NCI-H1694 treated with DMSO at 0.1 percent for 48 hours (cell line): ENCODE results near the gene PTX3.
A peak's percentile ranks its signal among the peaks of the same experiment; 100 is the strongest.

Experiments
- DNase-seq: peaks from one replicate; lab custom pipeline; 2025; lab: John Stamatoyannopoulos, UW

Gene PTX3

DNA sequence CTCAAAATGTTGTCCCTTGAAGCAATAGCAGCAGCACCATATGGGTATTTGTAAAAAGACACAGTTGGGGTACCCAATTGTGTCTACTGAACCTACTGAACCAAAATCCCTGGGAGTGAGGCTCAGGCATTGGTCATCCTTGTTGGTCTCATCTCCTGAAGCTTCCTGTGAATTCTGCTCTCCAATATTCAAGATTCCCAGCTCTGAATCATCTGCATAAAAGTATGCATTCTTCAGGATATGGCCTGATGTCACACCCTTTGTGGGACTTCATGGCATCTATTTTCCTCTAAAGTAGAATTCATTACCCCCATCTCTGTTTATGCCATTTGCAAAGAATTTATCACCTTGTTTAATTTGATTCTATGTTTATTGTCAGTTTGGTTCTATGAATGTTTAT, 13.3 kb upstream of the PTX3 start:
- DNase-seq: no peak

DNA sequence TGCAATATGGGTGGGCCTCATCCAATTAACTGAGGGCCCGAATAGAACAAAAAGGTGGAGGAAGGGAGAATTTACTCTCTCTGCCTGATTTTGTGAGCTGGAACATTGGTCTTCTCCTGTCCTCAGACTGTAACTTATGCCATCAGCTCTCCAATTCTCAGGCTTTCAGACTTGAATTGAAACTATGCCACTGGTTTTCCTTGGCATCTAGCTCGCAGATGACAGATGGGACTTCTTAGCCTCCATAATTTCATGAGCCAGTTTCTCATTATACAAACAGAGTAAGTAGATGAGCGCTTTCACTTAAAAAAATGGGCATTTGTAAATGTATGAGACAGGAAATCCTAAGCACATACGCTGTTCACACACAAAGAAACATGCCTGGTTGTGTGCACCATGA, 8.7 kb upstream of the PTX3 start:
- peak; percentile 65 for DNase-seq

DNA sequence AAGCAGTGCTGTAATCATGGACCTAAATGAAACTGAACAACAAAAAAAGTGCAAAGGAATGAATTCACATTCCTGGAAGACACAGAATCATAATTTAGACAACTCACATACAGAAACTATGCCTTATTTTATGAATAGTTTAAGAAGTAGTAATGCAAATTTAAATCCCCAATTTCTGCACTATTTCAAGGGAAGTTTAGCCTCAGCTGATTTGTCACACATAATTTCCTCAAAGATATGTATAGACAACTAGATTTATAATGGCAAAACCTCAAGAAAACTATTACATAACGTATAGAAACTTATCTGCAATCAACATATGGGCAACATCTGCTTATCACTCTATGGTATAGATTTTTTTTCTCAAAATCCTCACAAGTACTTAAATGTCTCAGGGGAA, 7.8 kb upstream of the PTX3 start:
- DNase-seq: no peak

DNA sequence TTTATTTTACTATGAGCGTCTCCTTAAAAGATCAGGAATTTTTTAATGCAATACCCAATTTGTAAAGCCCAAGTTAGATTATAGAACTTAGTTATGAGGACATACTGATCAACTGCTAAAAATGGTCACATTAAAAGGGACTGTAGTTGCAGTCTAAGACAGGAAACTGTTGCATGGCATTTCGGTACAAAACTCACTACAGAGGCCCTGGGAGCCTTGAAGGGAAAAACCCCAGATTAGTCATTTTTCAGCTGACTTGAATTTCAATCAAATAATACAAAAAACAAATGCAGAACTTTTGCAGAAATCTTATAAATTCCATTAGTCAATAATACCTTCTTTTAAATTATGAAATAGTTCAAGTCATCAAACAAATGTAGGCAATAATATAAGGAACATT, 6.9 kb upstream of the PTX3 start:
- no peak for DNase-seq

DNA sequence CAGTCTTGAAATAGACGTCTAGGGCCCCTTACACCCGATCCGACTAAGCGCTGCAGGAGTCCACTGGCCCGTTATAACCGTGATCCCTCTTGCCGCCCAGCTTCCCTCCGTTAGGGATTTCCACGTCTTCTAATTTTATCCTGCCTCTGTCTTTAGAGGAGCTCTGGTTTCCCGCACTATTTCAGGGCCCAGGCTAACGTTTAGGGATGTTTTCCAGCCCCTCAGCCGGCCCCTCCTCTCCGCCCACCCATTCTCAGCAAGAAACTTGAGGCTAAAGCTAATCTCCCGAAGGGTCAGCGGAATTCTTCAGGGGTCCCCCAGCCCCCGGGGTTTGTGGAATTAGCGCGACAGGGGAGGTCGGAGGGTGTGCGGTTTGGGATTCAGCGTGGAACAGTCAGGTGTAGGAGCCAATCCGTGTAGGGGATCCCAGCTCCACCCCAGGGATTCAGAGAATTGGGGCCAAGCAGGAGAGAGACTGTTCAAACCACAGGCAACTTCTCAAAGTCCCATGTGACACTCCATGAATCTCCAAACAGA, 1.6 kb downstream of the PTX3 start:
- DNase-seq: peak; percentile 54

DNA sequence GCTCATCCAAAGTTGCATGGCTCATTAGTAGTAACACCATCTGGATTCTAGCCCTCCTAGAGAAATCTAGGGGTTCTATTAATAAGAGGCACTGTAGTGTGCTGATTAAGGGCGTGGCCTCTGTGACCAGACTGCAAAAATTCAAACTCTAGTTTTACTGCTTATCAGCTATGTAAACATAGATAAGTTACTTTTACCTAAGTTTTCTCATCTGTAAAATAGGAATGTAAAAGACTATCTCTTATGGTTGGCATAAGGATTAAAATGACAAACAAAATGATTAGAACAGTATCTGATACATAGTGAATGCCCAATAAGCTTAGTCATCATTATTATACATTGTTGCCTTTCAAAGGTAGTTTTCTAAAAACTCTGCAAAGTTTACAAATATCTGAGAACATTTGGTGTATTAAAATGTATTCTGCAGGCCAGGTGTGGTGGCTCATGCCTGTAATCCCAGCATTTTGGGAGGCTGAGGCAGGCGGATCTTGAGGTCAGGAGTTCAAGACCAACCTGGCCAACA, 4.5 kb downstream of the PTX3 start:
- DNase-seq: no peak

DNA sequence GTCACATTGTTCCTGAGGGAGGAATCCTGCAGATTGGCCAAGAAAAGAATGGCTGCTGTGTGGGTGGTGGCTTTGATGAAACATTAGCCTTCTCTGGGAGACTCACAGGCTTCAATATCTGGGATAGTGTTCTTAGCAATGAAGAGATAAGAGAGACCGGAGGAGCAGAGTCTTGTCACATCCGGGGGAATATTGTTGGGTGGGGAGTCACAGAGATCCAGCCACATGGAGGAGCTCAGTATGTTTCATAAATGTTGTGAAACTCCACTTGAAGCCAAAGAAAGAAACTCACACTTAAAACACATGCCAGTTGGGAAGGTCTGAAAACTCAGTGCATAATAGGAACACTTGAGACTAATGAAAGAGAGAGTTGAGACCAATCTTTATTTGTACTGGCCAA, 6.1 kb downstream of the PTX3 start:
- no peak for DNase-seq

DNA sequence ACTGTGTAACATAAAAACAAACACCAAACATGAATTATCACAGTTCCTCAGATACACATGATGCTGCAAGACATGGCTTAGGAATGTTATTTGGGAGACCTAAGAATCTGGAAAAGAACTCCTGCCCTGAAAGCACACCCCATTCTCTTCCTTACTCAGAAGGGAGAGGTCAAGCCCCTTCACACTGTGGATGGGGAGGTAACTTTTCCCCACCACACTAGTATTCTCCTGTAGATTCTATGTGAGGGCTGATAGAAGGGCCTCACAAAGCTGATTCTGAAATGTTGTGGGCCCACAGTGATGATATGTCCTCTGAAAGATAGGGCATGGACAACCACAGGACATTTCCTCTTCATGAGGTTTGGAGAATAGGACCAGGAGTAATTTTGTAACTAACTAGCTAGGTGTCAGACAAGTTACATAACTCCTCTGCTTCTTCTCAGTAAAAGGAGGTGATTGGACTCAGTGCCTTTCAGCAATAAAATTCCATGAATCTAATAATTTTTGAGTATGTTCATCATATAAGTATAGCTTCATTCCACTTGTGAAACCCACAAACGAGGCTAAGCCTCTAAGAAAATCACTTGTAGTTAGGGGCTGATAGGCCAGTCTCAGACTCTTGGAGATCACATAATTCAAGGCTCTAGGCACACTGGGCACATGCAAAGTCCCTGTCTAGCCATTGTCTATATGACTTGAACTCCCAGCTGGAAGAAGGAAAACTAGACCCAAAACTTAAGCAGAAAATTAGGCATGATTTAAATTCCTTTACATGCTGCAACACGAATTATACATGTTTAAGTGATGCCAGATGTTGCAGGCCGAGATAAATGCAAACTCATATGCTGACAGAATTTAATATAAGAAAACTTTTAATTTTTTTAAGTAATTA, 7.5 kb downstream of the PTX3 start:
- DNase-seq: no peak

DNA sequence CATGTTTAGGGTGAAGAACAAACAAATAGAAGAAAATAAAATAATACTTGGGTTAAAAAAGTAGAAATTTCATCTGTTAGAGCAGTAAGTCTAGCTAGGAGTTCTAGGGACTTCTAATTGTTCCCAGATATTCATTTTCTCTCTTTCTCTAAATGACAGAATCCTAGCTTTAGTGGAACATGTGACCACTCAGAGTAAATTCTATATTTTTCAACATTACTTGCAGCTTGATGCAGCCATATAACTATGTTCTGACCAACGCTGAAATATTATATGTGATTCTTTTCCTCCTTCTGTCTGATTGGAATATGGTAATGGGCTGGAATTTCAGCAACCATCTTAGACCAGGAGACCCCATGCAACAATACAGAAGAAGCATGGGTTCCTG, 8.1 kb downstream of the PTX3 start:
- DNase-seq: no peak

DNA sequence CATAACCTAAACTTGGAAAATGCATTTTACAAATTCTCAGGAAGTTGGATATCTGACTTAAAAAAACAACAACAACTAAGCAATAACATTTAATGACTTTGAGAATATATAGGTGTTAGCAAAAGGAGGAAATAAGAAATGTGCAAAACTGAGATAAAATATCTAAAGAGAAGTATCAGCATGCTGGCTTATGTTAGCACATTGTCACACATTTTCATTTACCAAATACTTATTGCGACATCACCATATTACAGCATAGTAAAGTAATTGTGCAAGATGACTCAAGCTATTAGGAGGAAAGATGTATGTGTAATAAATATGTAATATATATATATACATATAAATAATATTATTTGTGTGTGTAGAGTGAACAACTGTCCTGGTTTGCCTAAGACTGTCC, 9.2 kb downstream of the PTX3 start:
- no peak for DNase-seq

DNA sequence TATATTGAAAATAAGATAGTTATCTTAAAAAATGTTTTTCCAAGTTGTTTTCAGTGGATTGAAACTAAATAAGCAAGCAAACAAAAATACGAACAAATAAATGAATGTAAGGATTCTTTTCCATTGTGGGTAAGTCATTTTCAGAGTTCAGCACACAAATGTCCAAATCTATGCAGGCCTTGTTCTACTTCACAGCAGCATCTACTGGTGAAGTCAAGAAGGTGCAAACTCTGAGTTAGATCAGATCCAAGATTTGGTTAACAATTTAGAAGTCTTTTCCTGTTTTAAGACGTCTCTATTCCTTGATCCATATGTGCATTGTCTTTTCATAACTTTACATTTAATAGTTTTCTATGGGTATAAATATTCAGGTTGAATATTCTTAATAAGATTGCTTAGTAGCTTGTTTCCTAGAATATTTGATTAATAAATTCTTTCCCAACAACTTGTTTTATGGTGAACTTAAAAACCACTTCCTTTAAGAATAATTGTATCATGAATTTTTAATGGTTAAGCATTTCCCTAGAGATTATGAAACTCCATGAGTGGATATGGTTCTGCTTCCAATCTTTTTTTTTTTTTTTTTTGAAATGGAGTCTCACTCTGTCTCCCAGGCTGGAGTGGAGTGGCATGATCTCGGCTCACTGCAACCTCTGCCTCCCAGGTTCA, 10.5 kb downstream of the PTX3 start:
- peak; percentile 33 for DNase-seq

DNA sequence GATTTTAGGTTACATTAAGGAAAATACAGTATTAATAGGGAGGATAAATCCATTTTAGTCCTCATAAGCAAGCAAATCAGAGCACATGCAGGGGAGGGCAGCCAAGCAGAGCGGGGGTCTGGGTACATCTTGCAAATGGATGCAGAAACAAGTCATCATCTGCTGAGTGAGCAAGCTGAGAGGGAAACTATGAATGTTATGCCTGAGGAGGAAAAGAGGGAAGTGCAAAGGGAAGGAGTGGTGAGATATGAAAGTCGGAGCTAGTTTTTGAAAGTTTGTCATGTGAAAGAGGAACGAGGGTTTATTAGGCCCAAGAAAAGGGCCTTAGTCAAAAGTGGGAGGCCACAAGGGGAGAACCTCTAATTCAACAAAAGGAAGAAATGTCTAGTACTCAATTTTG, 15.4 kb downstream of the PTX3 start:
- DNase-seq: no peak

DNA sequence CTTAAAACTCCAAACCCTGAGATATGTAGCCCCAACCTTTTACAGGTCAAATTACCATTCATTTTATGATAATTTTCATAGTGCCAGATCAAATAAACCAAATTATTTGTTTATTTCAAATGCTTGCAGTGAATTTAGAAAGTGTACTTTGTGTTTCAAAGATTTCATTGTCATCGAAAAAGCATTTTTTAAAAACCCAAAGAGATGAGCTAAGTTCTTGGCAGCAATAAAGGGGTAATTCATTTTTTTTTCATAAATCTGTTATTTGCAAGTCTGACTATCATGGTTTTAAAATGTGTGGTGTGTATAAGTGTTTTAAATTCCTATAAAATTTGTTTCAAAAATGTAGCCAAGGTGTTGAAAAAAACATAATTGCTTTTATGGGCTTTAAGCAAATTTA, 17.2 kb downstream of the PTX3 start:
- no peak for DNase-seq

DNA sequence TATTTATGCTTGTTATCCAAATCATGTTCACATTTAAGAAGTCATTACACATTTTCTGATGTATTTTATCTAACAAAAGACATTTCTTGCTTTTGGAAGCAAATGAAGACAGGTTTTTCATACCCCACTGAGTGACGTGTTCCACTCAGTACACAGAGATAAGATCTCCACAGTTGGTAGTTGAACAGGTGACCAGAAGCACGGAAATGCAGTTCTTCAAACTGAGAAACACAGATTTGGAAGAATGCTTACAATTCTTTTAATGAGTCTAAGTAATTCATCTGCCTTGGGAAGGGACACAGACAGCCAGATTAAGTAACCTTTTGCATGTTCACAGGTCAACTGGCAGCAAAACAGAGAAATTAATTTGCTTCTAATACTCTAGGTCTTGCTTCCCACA, 23.1 kb downstream of the PTX3 start:
- no peak for DNase-seq

DNA sequence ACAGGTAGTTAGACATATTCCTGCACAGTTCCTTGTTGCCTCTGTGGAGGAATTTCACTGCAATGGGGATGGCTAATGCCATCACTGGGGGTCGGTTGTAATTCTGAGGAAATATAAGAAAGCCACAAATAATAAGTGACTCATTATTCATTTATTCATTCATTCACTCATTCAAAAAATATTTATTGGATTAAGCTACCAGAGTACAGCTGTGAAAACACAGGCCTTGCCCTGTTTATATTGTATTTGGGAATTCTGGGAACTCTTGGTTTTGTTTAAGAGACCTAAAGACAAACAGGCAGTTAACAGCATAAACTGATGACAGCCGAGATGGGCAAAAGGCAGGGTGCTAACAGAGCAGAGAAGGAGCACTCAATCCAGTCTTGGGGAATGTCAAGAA, 23.6 kb downstream of the PTX3 start:
- no peak for DNase-seq

DNA sequence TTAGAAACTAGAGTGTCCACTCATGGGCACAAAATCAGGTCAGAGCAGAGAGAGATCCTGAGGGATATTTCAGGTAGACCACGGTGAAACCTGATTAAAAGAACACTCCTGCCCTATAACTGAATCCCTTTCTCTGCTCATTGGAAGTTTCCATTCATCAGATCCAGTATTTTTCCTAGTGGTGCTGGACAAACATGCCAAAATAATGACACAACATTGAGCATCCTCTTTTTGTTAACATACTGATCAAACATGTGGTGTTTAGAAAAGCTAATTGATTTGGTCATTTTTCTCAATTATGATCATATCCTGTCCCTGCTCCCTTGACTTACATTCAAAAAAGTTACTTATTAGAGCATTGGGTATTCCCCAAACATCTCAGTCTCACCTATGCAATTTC, 27.2 kb downstream of the PTX3 start:
- DNase-seq: no peak

DNA sequence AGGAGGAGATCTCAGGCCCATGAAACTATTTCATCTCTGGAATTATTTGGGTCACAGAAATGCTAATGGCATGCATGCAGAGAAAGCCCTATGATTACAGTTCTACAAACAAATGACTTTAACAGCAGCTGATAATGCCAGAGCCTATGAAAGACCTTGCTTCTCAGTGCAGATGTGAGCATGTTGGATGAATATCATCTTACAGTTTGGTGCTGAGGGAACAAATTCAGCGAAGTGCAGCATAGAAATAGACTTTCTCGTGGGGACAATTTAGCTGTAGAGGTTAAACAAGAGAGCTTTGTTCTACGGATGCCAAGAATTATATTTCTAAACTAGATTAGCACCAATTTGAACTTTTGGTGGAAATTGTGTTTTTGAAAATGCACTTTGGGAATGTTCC, 27.7 kb downstream of the PTX3 start:
- DNase-seq: no peak

DNA sequence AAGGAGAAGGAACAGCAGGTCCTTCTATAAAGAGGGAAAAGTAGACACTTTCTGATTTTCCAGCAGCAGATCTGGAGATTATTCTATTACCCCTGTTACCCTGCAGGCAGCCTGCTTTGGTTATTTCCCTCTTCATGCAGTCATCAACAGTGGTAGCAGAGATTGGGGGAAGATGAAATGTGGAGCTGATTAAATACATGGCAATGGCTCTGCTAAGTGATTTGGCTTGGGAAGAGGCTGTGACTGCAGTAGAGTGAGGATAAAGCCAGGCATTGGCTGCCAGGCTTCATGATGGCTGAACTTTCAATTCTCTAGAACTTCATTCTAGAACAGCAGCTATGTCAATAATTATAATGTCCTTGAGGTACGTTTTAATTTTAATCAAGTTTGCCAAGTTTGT, 29.1 kb downstream of the PTX3 start:
- no peak for DNase-seq

DNA sequence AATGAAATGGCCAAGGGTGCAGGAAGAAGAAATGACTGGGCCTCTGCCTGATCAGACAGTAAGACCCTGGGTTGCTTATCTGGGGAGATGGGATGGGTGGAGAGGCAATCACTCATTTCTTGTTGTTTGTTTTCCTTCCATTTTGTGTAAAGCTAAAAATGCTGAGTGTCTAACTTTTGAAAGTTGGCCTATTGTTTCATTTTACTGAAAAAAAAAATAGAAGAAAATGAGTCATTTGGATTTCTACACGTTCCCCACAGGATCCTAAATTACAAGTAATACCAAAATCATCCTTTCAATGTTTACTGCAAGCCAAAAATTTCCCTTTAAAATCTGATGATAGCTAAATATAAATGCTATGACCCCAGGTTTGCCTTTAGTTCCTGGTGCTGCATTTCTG, 30.6 kb downstream of the PTX3 start:
- no peak for DNase-seq

DNA sequence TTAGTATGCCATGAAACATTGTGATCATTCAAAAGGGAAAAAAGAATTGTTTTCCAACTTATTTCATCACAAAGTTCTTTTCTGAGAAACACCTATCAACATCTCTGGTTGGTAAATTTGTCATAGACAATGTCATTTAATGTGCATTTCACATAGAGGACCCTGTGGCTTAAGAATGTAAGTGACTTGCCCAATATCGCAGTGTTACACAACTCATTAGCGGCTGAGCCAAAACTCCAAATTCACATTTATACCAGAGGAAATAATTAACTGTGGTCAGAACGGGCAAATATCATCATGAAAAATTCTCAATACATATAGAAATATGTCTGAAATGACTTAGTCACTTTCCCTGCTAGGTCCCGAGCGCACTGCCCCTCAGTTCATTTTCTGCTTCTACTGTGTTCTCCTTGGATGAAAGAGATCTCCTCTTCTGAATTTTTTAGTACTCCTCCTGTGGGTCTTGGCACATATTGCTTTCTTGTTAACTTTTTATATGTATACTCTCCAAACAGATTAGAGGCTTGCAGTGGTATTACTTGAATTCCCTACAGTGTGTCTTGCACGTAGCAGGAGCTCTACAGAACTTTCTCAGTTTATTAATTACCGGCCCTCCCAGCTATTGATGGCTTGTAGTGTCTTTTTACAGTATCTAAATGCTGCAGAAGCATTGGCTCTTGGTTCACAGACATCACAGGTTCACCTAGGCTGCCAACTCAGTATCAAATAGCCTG, 33.1 kb downstream of the PTX3 start:
- no peak for DNase-seq

DNA sequence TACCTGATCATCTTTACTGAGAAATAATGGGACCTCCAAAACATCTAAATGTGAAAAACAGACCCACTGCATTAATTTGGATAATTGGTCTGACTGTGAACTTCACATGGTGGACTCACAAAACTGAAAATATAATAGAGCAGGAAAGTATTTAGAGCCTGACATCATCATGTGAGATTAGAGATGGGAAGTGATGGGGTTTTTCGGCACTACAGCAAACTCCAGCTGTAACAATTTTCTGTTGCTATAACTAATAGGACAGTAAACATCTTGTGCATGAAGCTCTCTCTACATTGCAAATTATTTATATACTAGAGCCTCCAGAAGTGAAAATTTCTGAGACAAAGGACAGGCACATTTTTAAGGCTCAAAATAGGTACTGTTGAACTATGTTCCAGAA, 34.4 kb downstream of the PTX3 start:
- DNase-seq: no peak

DNA sequence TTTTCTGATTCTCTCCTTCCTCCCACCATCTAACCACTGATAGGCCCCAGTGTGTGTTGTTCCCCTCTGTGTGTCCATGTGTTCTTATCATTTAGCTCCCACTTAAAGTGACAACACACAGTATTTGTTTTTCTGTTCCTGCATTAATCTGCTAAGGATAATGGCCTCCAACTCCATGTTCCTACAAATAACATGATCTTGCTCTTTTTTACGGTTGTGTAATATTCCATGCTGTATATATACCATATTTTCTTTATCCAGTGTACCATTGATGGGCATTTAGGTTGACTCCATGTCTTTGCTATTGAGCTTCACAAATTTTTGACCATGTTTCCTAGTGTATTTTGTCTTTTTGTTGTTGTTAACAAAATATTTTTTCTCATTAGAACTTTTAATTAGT, 36.0 kb downstream of the PTX3 start:
- DNase-seq: no peak
